Keratinocyte (primary cell): ENCODE results near the gene PGM2L1. TPM values are rescaled to one million over a fixed set of nuclear protein-coding genes. Genes with fewer than 3 reads are reported as not detected.

Experiments used
- DNase-seq: peaks from one replicate; pipeline ENCODE4 v3.0.0-alpha.2; 2011; ENCODE audit warnings: low read depth, missing footprints, low spot score
- FAIRE-seq: peaks from 2 replicates; lab custom pipeline; 2011; peaks lifted over from hg19 to GRCh38; lab: Jason Lieb, UNC
- H2AFZ ChIP-seq: 2 replicates; pipeline ENCODE4 v1.6.0; 2012; ENCODE audit warnings: low read length, control low read depth, inconsistent platforms; ENCODE audit not compliant: control insufficient read depth
- H3K27ac ChIP-seq: 2 replicates; pipeline ENCODE4 v1.5.1; 2011; ENCODE audit warnings: low read length; ENCODE audit not compliant: control insufficient read depth, insufficient read depth
- H3K27me3 ChIP-seq: 3 replicates; pipeline ENCODE4 v1.6.0; 2011; ENCODE audit warnings: low read length; ENCODE audit not compliant: control insufficient read depth, insufficient read depth; ENCODE audit errors: extremely low read depth
- H3K36me3 ChIP-seq, 2 experiments: 2 replicates in 1 of 2; 3 replicates in 1 of 2; pipeline ENCODE4 v1.5.1; 2011; ENCODE audit warnings: low read length in 2 of 2, mild to moderate bottlenecking in 1 of 2; ENCODE audit not compliant: control insufficient read depth in 2 of 2, insufficient read depth in 2 of 2; ENCODE audit errors: extremely low read depth in 1 of 2
- H3K4me1 ChIP-seq: 3 replicates; pipeline ENCODE4 v1.5.1; 2011; ENCODE audit warnings: low read length; ENCODE audit not compliant: control insufficient read depth, insufficient read depth; ENCODE audit errors: extremely low read depth
- H3K4me2 ChIP-seq: 3 replicates; pipeline ENCODE4 v1.6.0; 2011; ENCODE audit warnings: low read depth, low read length; ENCODE audit not compliant: control insufficient read depth, insufficient read depth; ENCODE audit errors: extremely low read depth
- H3K4me3 ChIP-seq, 3 experiments: fragments of 200-600 bp in 1 of 3; sonication (generic) in 1 of 3; 2 replicates in 2 of 3; 3 replicates in 1 of 3; pipeline ENCODE4 v1.5.1; 2011 to 2016; ENCODE audit warnings: low read length in 3 of 3, mild to moderate bottlenecking in 3 of 3, control low read depth in 2 of 3, inconsistent platforms in 1 of 3, low read depth in 1 of 3, mixed read lengths in 1 of 3, mixed run types in 1 of 3, moderate library complexity in 1 of 3; ENCODE audit not compliant: control insufficient read depth in 2 of 3, insufficient read depth in 2 of 3; ENCODE audit errors: extremely low read depth in 1 of 3
- H3K79me2 ChIP-seq: 2 replicates; pipeline ENCODE4 v1.6.0; 2012; ENCODE audit warnings: low read length; ENCODE audit not compliant: control insufficient read depth, insufficient read depth
- H3K9ac ChIP-seq: 3 replicates; pipeline ENCODE4 v1.6.0; 2011; ENCODE audit warnings: low read length; ENCODE audit not compliant: control insufficient read depth, insufficient read depth; ENCODE audit errors: extremely low read depth
- H3K9me1 ChIP-seq: 3 replicates; pipeline ENCODE4 v1.6.0; 2011; ENCODE audit warnings: low read length; ENCODE audit not compliant: control insufficient read depth, insufficient read depth; ENCODE audit errors: extremely low read depth
- H3K9me3 ChIP-seq: 2 replicates; pipeline ENCODE4 v1.5.1; 2012; ENCODE audit warnings: low read depth, low read length; ENCODE audit not compliant: control insufficient read depth
- H4K20me1 ChIP-seq: 3 replicates; pipeline ENCODE4 v1.6.0; 2011; ENCODE audit warnings: low read length; ENCODE audit not compliant: control insufficient read depth, insufficient read depth; ENCODE audit errors: extremely low read depth
- EZH2 ChIP-seq: IDR thresholded peaks from one replicate; pipeline ENCODE4 v1.6.1; 2012; ENCODE audit warnings: inconsistent platforms, mild to moderate bottlenecking, low read length, moderate library complexity
- dilution Hi-C: fragments of 300-500 bp; cut with MboI; formaldehyde crosslinking; loops from one replicate; pipeline ENCODE4 v1.7.0; 2020; ENCODE audit warnings: low sequenced_read_pairs; ENCODE audit not compliant: extremely low pct_ligation_motif_present
- polyA plus RNA-seq, 5 experiments: library from polyadenylated mRNA; depleted of rRNA in 3 of 5; stranded (reverse) in 3 of 5; stranded (forward) in 1 of 5; unstranded in 1 of 5; fragments of >200 nt; gene quantifications; 1 replicate in 1 of 5; 2 replicates in 3 of 5; 3 replicates in 1 of 5; pipeline versions ENCODE4 v1.2.1 to v1.2.3, GENCODE V29; 2011 to 2012; ENCODE audit warnings: missing spikeins in 2 of 5, low read depth in 1 of 5, low replicate concordance in 1 of 5
- TF ChIP-seq, protein P1 (sequence below), 3 experiments: IDR thresholded peaks in 1 of 3; conservative IDR thresholded peaks in 1 of 3; optimal IDR thresholded peaks in 1 of 3; 2 replicates in 2 of 3; 3 replicates in 1 of 3; pipeline versions ENCODE3 to v1.5.1; 2011; ENCODE audit warnings: low read length in 3 of 3, mild to moderate bottlenecking in 3 of 3, moderate library complexity in 2 of 3, control low read depth in 1 of 3, inconsistent platforms in 1 of 3; ENCODE audit not compliant: insufficient read depth in 2 of 3; ENCODE audit errors: extremely low read depth in 1 of 3

PGM2L1 gene
- polyA plus RNA-seq, 1 donor (not counting 4 experiments of a cell fraction or from before 2014, with no cell fraction given), result 3.1 TPM

DNA sequence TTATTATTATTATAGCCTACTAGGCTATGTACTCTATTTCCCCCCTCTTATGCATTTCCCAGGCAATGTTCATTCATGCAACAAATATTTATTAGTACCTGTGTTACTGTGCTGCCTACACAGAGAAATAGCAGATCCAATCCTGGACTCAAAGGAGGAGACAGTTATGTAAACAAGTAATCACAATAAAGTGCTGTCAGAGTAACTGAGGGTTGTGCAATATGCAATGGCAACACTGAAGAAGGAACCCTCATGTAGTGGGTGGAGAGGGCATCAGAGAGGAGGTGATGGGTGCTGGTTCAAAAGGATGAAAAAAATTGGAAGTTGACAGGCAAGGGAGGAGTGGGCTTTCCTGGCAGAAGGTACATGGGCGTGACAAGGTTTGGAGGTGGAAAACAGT is 85.9 kb downstream of the PGM2L1 start:
- no peaks in the 10 kb centered on the region for H4K20me1 ChIP-seq
- dilution Hi-C loops, result no loop called here
- no peak overlapping the region for H3K9ac ChIP-seq
- H3K4me2 ChIP-seq, result no peak overlapping the region
- H3K27me3 ChIP-seq, result no peaks in the 10 kb centered on the region
- no peak overlapping the region for H3K4me3 ChIP-seq
- H2AFZ ChIP-seq, result no peak overlapping the region
- H3K27ac ChIP-seq, result no peak overlapping the region
- DNase-seq (no peak), FAIRE-seq (no peak)
- H3K9me3 ChIP-seq, result peaks cover 2% of the 10 kb centered on the region
- no peaks in the 10 kb centered on the region for H3K36me3 ChIP-seq
- TF ChIP-seq, protein P1, sequence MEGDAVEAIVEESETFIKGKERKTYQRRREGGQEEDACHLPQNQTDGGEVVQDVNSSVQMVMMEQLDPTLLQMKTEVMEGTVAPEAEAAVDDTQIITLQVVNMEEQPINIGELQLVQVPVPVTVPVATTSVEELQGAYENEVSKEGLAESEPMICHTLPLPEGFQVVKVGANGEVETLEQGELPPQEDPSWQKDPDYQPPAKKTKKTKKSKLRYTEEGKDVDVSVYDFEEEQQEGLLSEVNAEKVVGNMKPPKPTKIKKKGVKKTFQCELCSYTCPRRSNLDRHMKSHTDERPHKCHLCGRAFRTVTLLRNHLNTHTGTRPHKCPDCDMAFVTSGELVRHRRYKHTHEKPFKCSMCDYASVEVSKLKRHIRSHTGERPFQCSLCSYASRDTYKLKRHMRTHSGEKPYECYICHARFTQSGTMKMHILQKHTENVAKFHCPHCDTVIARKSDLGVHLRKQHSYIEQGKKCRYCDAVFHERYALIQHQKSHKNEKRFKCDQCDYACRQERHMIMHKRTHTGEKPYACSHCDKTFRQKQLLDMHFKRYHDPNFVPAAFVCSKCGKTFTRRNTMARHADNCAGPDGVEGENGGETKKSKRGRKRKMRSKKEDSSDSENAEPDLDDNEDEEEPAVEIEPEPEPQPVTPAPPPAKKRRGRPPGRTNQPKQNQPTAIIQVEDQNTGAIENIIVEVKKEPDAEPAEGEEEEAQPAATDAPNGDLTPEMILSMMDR (optimal IDR thresholded peaks at IDR 0.05 in 1 of 3, IDR thresholded peaks at IDR 0.05 in 1 of 3, conservative IDR thresholded peaks at IDR 0.05 in 1 of 3; ENCODE audit: extremely low read depth in 1 of 3, insufficient read depth in 2 of 3, low read length in 3 of 3), result no peak
- no peak for TF ChIP-seq EZH2
- no peaks in the 10 kb centered on the region for H3K79me2 ChIP-seq
- H3K4me1 ChIP-seq, result peaks cover 6% of the 10 kb centered on the region
- no peaks in the 10 kb centered on the region for H3K9me1 ChIP-seq

DNA sequence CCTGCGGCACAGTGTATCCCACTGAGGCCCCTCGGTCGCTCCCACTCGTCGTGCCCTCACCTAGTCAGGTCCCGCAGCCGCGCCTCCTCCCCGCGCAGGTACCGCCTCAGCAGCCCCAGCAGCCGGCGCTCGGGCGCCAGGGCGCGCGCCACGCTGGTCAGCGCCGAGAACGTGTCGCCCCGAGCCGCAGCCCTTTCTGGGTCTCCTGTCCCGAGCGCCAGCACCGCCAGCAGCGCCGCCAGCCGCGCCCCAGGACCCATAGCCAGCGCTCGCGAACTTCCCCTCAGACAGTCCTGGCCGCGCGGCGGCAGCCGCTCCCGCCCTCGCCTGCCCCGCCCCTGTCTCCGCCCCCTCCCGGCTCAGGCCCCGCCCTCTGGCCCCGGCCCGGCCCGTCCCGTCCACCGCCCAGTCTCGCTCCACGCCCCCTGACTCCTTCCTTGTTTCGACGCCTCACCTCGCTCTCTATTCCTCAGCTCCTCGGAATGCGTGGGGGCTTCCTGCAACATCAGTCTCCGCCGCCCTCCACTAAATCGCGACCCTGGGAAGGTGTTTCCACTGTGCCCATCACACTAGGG is 86.8 kb downstream of the PGM2L1 start, which contains the start of gene P4HA3:
Gene P4HA3, minus strand, starts transcription at position 289 of the 575 bp plus-strand sequence. Its CDS starts 29 bp downstream, at position 260.
- FAIRE-seq (no peak), DNase-seq (no peak)
- no peaks in the 10 kb centered on the region for H3K79me2 ChIP-seq
- H4K20me1 ChIP-seq, result no peaks in the 10 kb centered on the region
- H3K9ac ChIP-seq, result no peak within 1 kb of the TSS
- peaks cover 6% of the 10 kb centered on the region for H3K4me1 ChIP-seq
- TF ChIP-seq, protein P1 (optimal IDR thresholded peaks at IDR 0.05 in 1 of 3, IDR thresholded peaks at IDR 0.05 in 1 of 3, conservative IDR thresholded peaks at IDR 0.05 in 1 of 3; ENCODE audit: extremely low read depth in 1 of 3, insufficient read depth in 2 of 3, low read length in 3 of 3), result peak in 1 of 3 experiments; percentile 31
- no peak for TF ChIP-seq EZH2
- no peaks in the 10 kb centered on the region for H3K9me3 ChIP-seq
- no peak within 1 kb of the TSS for H3K27ac ChIP-seq
- peak within 1 kb of the TSS; percentile 80 for H3K4me2 ChIP-seq
- H3K9me1 ChIP-seq, result no peaks in the 10 kb centered on the region
- dilution Hi-C loops, result no loop called here
- peak within 1 kb of the TSS; percentile 60 for H2AFZ ChIP-seq
- H3K36me3 ChIP-seq, result no peaks in the 10 kb centered on the region
- H3K4me3 ChIP-seq, result peak within 1 kb of the TSS; percentile 33 to 58 (median 54)
- peaks cover 3% of the 10 kb centered on the region for H3K27me3 ChIP-seq
